ENCODE results near the gene GASK1A. TPM values are rescaled to one million over a fixed set of nuclear protein-coding genes. Genes with fewer than 3 reads are reported as not detected.

GASK1A gene
- total and polyA plus RNA-seq, 4 donors: 0.79 to 22.8 (median 4.6) TPM

- Histone ChIP-seq H3K9ac (ENCODE audit: low read depth in 1 of 2, low read length in 2 of 2) (no peak overlapping the region), H3K27me3 (ENCODE audit: control insufficient read depth in 4 of 4, insufficient read depth in 4 of 4, low read length in 3 of 4) (no peaks in the 10 kb centered on the region), H3K27ac (ENCODE audit: low read depth in 1 of 2, low read length in 2 of 2) (peak overlapping the region; percentile 53 to 60), H3K36me3 (ENCODE audit: control insufficient read depth in 4 of 4, insufficient read depth in 3 of 4, low read depth in 1 of 4, low read length in 3 of 4) (no peaks in the 10 kb centered on the region), H3K4me1 (ENCODE audit: control insufficient read depth in 4 of 4, insufficient read depth in 4 of 4, low read length in 3 of 4) (peaks cover 5 to 60% (median 47%) of the 10 kb centered on the region in 4 donors), H3K4me3 (ENCODE audit: low read depth in 1 of 3, low read length in 3 of 3) (no peak overlapping the region), H3K9me3 (ENCODE audit: control insufficient read depth in 4 of 4, low read length in 3 of 4) (no peaks in the 10 kb centered on the region)
- DNase-seq (ENCODE audit: low spot score): no peak
- TF ChIP-seq ATF3 (IDR thresholded peaks at IDR 0.05) (no peak), EGR1 (IDR thresholded peaks at IDR 0.05; ENCODE audit: low read depth in 2 of 2) (no peak), JUND (IDR thresholded peaks at IDR 0.05) (no peak), FOXA1 (IDR thresholded peaks at IDR 0.05) (no peak), CTCF (IDR thresholded peaks at IDR 0.05; ENCODE audit: low read depth, low read length, missing input control) (no peak), RAD21 (IDR thresholded peaks at IDR 0.05) (no peak), RXRA (IDR thresholded peaks at IDR 0.05) (no peak), MAX (IDR thresholded peaks at IDR 0.05) (no peak), GABPA (IDR thresholded peaks at IDR 0.05 in 1 of 2, conservative IDR thresholded peaks at IDR 0.05 in 1 of 2) (no peak), NR2F2 (IDR thresholded peaks at IDR 0.05) (no peak), HNF4A (conservative IDR thresholded peaks at IDR 0.05) (no peak), REST (IDR thresholded peaks at IDR 0.05) (no peak)
- 62% methylated on average over 5 of the region's 5 CpGs for whole genome bisulfite sequencing
These were observed 22.5 kb downstream of the GASK1A start for GRCh38 chr3:43001556-43002121.

GRCh38 chr3:43004282-43004681 is 25.2 kb downstream of the GASK1A start:
- TF ChIP-seq CTCF (IDR thresholded peaks at IDR 0.05; ENCODE audit: low read depth, low read length, missing input control) (no peak), HNF4A (conservative IDR thresholded peaks at IDR 0.05) (no peak), REST (IDR thresholded peaks at IDR 0.05) (no peak), NR2F2 (IDR thresholded peaks at IDR 0.05) (no peak), ZBTB33 (IDR thresholded peaks at IDR 0.05) (no peak), MAX (IDR thresholded peaks at IDR 0.05) (no peak), ATF3 (IDR thresholded peaks at IDR 0.05) (no peak), TAF1 (conservative IDR thresholded peaks at IDR 0.05) (no peak), EGR1 (IDR thresholded peaks at IDR 0.05; ENCODE audit: low read depth in 2 of 2) (no peak), HNF4G (IDR thresholded peaks at IDR 0.05) (no peak)
- 93% methylated on average over 4 of the region's 4 CpGs for WGBS
- H3K4me1 ChIP-seq (ENCODE audit: control insufficient read depth in 4 of 4, insufficient read depth in 4 of 4, low read length in 3 of 4): peaks cover 3 to 40% (median 29%) of the 10 kb centered on the region in 4 donors
- H3K36me3 ChIP-seq (ENCODE audit: control insufficient read depth in 4 of 4, insufficient read depth in 3 of 4, low read depth in 1 of 4, low read length in 3 of 4): no peaks in the 10 kb centered on the region
- no peaks in the 10 kb centered on the region for H3K9me3 ChIP-seq (ENCODE audit: control insufficient read depth in 4 of 4, low read length in 3 of 4)
- H3K27ac ChIP-seq (ENCODE audit: low read depth in 1 of 2, low read length in 2 of 2): no peak overlapping the region
- no peak overlapping the region for H3K4me3 ChIP-seq (ENCODE audit: low read depth in 1 of 3, low read length in 3 of 3)
- H3K9ac ChIP-seq (ENCODE audit: low read depth in 1 of 2, low read length in 2 of 2): no peak overlapping the region
- DNase-seq (ENCODE audit: low spot score): no peak
- no peaks in the 10 kb centered on the region for H3K27me3 ChIP-seq (ENCODE audit: control insufficient read depth in 4 of 4, insufficient read depth in 4 of 4, low read length in 3 of 4)
